CD1c-positive myeloid dendritic cell (primary cell): Measurements from ENCODE around the gene MXRA7.
"Not testable (repeated sequence)": the region's sequence is repeated elsewhere in the genome, so short reads cannot be mapped to it uniquely, and the experiment has no call there.

Experiments
- DNase-seq: peaks from one replicate; pipeline ENCODE4 v3.0.0-alpha.2; 2016; ENCODE audit errors: extremely low spot score

MXRA7 gene

DNA sequence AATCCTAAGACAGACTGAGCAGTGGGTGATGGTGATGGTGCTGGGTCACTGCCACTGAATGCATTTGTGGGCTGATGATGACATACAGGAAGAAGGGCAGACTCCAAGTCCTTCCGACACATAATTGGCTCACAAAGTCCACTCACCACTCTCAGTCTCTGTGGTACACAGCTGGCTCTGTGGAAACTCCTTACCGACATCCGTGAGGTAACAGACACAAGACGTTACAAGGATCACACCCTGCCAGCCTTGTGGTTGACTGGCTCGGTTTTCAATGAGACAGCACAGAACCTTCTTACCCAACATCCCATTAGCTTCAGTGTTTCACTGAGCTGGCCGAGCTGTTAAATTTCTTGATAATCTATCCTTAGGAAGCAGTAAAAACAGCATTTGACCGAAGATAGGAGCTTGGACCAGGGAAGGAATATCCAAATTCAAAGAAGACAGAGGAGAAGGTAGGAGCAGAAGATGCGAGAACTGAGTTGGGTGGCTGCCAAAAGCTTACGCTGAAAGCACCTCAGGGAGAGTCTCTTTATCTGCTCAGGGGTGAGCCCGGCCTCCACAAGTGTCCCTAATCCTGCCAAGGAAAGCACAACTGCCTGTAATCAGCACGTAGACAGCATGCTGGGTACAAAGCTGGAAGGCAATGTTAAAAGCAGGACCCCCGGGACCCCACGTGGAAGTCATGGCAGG, 5.5 kb upstream of the MXRA7 start:
- DNase-seq = peak; percentile 84

DNA sequence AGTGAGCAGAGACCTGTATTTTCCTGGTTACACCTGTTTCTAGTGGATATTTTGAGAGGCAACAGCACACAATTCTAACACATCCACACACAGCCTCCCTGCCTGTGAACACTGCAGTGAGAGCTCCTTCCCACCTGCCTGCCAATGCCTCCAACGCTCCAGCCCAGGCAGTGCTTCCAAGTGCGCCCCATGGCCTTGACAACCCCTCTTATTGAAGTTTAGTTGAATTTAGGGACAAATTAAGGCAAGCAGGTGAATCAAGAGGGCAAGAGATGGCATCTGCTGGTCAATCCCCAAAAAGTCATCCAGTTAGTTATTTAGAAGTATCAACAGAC, 4.7 kb upstream of the MXRA7 start:
- DNase-seq = no peak

DNA sequence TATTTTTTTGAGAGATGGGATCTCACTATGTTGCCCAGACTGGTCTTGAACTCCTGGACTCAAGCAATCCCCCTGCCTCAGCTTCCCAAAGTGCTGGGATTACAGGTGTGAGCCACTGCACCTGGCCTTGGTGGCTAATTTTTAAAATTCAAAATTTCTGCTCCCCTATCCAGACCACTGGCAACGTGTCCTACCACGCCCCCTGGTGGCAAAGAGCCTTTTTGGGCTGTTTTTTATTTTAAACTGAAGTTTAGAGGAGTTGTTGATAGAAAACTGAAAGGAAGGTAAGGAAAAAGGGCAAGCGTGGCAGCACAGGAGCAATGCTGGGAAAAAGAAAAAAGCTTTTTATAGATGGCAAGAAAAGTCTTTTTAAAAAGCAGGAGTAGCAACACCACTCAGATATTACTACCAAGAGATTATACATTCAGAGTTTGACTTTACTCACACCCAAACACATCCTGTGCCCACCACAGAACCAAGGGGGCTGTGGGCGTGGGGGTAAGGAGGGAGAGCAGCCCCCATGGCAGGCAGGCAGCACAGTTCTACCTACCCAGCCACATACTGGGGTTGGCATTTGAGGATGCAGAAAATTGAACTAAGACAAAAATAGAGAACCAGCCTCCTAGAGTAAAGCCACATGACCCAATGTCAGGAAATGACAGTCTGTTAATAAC, 4.2 kb upstream of the MXRA7 start:
- peak; percentile 73 for DNase-seq

DNA sequence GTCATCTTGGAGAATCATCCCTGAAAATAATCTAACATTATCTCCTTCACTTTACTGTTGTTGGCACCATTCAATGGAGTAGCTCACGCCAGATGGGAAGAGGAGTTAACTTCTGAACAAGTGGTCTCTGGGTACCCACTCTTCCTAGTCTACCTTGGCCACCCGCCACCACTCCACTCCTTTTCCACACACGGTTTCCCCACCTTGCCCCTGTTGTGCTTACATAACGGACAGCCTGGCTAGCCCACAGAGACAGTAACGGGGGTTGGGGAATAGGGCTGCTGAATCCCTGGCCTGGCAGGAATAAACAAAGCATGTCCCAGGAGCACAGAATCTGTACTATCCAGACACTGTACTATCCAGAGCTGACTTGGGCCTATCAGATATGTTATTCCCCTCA, 3.6 kb upstream of the MXRA7 start:
- DNase-seq = no peak

DNA sequence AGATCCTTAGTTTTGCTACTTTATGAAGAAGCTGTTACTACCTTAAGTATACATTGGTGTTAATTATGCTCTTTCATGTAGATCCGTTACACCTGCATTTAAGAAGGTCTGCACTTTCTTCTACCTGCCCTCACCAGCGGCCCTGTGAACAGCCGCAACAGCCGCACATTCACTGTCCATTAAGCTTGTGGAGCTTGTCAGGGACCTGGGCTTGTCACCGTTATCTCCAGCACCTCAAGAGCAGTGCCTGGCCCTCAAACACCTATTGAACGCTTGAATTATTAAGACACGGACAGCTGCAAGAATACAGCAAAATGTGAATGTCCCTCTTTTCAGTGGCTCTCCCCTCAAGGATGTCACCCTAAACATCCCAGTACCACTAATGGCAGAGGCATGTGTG, 3.0 kb upstream of the MXRA7 start:
- DNase-seq = no peak

DNA sequence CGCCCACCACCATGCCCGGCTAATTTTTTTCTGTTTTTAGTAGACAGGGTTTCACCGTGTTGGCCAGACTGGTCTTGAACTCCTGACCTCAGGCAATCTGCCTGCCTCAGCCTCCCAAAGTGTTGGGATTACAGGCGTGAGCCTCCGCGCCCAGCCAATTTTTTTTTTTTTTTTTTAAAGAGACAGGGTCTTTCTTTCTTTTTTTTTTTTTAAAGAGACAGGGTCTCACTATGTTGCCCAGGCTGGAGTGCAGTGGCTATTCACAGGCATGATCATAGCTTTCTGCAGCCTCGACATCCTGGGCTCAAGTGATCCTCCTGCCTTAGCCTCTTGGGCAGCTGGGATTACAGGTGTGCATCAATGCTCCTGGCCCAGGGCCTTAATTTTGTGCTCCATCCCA, 1.6 kb upstream of the MXRA7 start:
- DNase-seq = not testable (repeated sequence)

DNA sequence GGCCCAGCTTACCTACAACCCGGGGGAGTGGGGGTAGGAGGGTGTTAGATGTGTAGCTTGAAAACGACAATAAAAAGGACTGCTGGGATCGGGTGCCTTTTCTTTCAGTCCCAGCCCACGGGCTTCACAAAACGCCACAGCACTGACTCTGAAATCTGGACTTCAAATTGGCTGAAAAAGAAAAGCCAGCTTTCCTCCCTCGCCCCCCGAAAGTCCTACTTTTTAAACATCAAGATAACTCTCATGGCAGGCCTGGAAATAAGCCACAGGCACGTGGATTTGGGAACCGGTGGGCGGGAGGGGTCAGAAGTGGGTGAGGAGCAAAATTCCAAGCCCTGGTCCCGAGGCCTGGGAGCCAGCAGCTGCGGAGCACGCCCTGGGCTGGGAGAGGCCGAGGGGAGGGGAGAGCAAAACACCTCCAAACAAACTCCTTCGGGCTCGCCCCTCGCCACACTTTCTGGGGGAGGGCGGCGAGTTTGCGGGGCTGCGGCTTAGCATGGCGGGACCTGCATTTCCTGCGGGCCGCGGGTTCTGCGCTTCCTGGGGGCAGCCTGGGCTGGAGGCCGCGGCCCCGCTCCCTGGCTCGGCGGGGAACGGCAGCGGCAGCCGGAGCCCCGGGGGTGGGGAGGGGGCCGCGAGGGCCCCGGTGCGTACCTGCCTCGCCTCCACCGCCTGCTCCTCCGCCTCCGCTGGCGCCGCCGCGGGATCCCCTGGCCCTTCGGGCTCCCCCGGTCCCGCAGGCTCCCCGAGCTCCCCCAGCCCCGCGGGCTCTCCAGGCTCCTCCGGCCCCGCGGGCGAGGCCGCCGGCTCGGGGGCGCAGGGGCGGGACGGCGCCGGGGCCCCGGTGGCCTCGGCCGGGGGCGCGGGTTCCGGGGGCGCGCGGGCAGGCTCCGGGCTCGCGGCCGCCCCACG, 558 bp downstream of the MXRA7 start:
- DNase-seq = not testable (repeated sequence)

DNA sequence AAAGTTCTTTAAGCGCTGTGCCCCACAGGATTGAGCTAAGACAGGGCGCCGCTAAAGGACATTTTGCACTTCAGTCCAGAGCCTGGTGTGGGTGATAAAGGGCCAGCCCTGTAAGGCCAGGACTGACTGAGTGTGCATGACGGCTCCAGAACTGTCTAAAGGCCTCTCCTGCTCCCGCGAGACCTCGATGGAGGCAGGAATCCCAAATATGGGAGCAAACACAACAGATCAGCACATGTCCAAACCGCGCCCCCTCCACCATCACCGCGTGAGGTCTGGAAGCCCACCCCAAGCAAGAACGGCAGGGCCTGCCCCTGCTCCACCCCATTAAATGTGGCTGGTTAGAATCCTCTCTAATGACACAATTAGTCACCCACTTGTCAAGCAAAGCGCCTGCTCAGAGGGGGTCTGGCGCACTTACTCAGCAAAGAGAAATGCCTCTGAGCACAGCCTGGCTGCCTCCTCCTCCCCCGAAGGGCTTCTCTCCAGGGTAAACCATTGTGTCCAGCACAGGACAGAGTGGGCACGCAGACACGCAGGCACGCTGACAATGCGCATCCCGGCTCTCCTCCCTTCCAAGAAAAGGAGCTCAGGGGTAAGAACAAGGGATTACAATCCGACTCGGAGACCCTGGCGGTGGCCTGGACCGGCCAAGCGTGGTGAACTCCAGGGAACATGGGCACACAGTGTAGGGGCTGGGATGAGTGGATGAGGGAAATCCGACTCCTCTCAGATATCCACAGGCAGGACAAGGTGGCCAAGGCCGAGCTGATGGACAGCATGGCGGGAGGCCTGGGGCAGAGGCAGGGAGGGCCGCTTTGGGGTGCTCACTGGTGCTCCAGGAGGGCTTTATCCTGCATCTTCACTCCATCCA, 1.5 kb downstream of the MXRA7 start:
- DNase-seq = no peak

DNA sequence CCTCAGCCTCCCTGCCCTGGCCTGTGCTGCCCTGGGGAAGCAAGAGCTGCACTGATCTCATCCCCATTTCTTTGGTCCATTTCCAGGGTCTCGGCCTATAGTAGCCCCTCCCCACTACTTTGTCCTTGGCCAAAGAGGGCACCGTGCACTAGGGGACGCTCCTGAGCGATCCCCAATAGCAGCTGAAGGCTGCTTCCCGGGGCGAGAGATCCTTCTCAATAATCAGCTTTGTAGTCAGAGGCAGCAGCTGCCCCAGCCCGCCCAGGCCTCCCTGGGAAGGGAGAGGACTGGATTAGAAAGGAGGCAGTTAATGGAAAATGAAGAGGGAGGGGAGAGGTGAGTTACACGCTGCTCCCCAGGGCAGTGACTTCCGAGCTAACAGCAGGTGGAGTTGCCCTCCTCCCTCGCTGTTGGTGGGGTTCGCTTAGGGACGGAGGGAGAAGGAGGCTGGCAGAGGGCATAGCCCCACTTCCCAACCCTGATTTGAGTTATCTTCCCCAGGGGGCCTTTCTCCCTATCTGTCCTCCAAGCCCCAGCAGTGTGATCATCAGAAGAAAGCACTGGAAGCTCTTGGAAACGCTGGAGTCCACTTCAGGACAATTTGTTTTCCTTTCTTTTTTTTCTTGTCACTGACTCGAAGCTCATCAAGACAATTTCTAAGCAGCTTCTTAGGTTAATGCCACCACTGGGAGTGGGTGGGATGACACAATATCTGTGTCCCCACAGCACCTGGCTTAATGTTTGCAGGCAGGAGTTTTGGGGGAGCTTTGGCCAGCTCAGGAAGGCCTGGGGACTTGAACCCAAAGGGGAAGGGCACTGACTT, 2.6 kb downstream of the MXRA7 start:
- no peak for DNase-seq

DNA sequence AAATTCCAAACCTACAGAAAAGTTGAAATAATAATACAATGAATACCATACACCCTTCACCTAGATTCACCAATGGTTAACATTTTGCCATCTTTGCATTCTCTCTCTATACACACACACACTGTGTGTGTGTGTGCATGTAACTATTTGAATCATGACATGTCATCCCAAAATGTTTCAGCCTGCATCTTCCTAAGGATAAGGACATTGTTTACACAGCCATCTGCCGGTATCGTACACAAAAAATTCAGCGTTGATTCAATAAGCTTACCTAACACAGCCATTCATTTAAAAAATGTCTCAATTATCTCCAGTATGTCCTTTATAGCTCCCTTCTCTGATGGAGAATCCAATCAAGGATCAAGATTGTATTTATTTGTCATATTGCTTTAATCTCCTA, 3.9 kb downstream of the MXRA7 start:
- no peak for DNase-seq

DNA sequence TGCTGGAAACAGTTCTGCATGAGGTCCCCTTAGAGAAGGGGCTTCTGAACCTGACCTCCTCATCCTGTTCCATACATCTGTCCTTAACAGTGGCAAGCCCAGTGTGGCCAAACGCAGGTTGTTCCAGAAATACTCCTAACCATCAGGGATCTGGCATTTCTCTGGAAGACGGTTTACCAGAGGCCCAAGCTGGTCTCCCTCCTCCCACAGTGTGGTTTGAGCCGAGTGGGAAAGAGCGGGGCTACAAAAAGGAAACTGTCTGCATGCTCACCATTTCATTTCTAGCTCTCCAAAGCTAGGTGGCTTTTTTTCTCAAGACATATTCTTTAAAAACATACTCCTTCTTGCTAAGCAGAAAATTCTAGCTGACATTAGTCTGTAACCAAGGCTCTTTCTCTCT, 6.0 kb downstream of the MXRA7 start:
- DNase-seq = no peak

DNA sequence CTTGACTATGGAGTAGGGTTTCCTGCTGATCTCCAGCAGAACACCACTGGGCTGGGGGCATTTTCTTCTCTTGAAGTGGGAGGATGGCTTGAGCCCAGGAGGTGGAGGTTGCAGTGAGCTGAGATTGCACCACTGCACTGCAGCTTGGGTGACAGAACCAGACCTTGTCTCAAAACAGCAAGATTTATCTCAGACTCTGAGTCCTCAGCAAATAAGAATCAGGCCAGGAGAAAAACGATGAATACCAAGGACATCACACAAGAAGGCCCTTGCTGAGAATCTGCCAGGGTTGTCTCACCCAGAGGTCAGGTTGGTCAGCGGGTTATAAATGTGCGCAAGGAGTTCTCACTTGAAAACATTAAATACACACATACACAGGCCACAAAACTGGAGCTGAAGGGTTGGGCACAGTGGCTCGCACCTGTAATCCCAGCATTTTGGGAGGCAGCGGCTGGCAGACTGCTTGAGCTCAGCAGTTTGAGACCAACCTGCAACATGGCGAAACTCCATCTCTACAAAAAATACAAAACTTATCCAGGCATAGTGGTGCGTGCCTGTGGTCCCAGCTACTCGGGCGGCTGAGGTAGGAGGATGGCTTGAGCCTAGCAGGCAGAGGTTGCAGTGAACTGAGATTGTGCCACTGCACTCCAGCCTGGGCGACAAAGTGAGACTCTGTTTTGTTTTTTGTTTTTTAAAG, 7.7 kb downstream of the MXRA7 start:
- DNase-seq = no peak

DNA sequence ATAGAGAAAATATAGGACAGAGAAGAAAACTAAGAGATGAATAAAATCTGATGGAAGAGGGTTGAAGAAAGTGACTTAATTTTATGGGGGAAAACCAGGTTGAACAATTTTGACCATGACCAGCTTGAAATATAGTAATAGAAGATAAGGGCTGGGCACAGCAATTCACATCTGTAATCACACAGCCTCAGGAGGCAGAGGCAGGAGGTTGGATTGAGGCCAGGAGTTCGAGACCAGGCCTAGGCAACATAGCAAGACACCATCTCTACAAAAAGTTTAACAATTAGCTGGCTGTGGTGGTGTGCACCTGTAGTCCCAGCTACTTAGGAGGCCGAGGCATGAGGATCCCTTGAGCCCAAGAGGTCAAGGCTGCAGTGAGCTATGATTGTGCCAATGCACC, 8.7 kb downstream of the MXRA7 start:
- no peak for DNase-seq

DNA sequence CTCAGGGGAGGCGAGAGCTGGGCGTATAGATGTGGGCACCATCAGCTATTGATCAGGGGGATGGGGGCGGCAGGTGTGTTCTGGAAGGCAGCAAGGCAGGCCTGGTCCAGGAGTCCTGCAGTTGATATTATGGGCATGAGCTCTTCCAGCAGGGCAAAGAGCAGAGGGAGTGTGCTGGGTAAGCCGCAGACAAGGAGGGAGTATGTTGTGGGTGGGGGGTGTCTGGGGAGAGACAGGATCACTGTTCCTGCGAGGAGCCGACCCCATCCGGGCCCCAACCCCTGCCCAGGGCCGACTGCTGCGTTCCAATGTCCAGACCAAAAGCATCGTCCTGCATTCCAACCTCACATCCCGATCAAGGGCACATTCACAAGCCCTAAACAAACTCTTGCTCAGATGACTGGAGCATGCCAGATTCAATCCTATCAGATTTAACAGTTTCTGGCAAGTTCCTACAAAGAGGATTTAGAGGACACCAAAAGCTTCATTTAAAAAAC, 9.2 kb downstream of the MXRA7 start:
- no peak for DNase-seq

DNA sequence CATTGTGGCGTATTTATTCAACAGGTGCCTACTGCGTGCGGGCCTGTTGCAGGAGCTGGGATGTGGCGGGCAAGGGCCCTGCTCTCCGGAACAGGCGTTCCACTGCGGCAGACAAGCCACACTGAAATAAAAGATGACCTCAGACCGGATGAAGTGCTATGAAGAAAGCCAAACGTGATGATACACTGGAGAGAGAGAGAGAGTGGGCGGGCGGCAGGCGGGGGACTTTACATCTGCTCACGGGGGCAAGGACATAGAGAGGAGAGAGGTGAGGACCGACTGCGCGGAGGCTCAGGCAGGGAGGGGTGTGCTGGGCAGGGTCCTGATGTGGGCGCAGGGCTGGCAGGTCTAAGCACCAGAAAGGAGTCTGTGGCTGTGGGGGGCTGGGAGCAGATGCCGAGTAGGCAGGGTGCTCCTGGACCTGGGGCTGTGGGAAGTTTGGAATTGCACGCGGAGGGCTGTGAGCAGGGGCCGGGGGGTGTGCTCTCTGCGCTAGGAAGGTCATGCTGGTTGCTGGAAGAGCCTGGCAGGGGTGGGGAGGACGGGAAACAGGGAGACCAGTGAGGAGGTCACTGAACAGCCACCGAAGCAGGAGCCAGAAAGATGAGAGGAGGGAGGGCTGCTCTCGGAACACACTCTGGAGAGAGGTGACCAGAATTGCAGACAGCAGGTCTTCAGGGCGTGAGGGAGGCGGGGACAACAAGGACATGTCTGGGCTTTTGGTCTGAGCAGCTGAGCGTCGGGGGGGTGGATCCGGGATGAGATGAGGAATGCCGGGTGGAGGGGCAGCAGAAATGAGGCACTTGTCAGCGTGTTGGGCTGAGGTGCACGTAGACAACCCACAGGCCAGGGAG, 9.9 kb downstream of the MXRA7 start:
- no peak for DNase-seq

DNA sequence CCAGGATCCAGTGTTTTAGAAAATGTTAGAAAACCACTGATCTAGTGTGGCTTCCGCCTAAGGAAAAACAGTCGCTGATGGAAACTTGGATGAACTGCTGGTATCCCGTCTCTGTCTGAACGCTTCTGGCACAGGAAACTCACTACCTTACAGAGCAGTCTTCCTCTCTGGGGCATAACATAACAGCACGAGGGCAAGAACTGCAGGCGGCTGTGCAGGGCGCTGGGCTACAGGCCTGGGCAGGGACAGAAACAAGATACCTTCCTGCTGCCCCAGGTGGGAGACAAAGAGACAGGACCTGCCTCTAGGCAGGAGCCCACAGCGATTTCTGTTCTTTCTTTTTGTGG, 10.5 kb downstream of the MXRA7 start:
- no peak for DNase-seq

DNA sequence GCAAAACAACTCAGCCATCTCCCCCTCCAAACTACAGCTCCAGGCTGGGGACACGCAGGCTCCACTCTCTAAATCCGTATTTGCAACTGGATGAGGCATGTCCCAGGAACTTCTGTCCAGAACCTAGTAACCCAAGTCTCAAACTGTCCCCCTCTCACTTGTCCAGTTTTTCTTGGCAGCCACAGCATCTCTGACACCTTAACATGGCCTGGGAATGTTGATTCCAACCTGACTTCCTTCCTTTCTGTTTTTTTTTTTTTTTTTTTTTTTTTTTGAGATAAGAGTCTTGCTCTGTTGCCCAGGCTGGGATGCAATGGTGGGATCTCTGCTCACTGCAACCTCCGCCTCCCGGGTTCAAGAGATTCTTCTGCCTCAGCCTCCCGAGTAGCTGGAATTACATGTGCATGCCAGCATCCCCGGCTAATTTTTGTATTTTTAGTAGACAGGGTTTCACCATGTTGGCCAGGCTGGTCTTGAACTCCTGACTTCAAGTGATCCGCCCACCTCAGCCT, 12.2 kb downstream of the MXRA7 start:
- not testable (repeated sequence) for DNase-seq

DNA sequence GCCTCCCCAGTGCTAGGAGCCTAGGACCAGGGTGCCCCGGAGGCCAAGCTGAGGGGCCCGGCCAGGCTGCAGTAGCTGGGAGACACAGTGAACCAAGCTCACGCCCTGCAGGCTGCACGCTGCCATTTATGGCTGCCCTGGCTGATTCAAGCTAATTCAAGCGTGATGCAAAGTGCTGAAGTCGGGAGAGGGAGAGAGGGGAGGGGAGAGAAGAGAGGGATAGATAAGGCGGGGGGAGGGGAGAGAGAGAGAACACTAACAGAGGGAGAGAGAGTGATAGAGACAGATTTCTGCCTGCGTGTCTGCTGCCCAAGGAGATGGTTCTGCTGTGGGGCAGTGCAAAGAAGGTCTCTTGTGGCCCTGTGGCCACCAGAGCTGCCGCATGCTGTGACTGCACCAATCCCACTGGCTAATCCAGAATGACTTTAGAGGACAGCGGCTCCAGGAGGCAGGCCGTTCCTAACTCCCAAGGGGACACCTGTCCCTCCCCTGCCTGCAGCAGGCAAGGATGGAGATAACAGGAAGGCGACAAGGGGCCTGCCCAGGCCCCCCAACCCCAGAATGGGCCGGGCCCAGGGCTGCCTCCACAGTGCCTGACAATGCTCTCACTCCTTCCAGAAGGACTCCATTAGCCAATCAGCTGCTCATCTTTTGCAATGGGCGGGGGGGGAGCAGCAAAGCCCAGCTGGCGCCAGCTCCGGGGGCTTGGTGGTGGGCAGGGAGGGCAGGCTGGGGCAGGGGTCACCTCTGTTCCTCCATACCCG, 12.9 kb downstream of the MXRA7 start:
- DNase-seq = no peak
